Uterus (tissue), 2 donors: Measurements from ENCODE around the gene LGALS4.
"Not testable (repeated sequence)": the region's sequence is repeated elsewhere in the genome, so short reads cannot be mapped to it uniquely, and the experiment has no call there.

ENCODE experiments used
- CTCF ChIP-seq, 4 experiments: fragments of 200-600 bp in 2 of 4; fragments of 450-650 bp in 2 of 4; sonication (generic) in 2 of 4; IDR thresholded peaks; one replicate each; pipeline ENCODE4 v1.5.1; 2016 to 2019; ENCODE audit warnings: antibody characterized with exemption in 4 of 4, mild to moderate bottlenecking in 2 of 4, moderate library complexity in 1 of 4
- POLR2A ChIP-seq, 2 donors: fragments of 450-650 bp; IDR thresholded peaks; one replicate each; pipeline ENCODE4 v1.6.1; 2016; ENCODE audit warnings: antibody characterized with exemption in 2 of 2, mild to moderate bottlenecking in 1 of 2, moderate library complexity in 1 of 2

DNA sequence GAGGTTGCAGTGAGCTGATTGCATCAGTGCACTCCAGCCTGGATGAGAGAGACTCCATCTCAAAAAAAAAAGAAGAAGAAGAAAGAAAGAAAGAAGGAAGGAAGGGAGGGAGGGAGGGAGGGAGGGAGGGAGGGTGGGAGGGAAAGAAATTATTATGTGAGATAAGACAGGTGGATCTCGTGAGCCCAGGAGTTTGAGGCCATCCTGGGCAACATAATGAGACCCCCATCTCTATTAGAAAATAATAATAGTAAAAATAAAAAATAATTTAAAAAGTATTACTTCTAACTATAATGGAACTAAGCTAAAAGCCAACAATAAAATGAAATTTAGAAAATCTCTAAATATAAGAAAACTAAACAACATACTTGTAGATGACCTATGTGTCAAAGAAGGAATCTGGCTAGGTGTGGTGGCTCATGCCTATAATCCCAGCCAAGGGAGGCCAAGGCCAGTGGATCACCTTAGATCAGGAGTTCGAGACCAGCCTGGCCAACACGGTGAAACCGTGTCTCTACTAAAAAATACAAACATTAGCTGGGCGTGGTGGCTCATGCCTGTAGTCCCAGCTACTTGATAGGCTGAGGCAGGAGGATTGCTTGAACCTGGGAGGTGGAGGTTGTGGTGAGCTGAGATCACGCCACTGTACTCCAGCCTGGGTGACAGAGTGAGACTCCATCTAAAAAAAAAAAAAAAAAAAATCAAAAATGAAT lies 51.8 kb downstream of the LGALS4 start:
- TF ChIP-seq CTCF, POLR2A (IDR thresholded peaks at IDR 0.05): not testable (repeated sequence)
